Osteoblast (primary cell): Measurements from ENCODE around the gene FAHD2B. TPM values are rescaled to one million over a fixed set of nuclear protein-coding genes. Genes with fewer than 3 reads are reported as not detected.
"Not testable (repeated sequence)": the region's sequence is repeated elsewhere in the genome, so short reads cannot be mapped to it uniquely, and the experiment has no call there.

ENCODE experiments used
- DNase-seq: peaks from one replicate; pipeline ENCODE4 v3.0.0; 2011; ENCODE audit warnings: low spot score, mixed read lengths; ENCODE audit not compliant: insufficient read length; ENCODE audit errors: missing footprints
- H2AFZ ChIP-seq: 2 replicates; pipeline ENCODE4 v1.6.0; 2011; ENCODE audit warnings: mild to moderate bottlenecking, low read length
- H3K27ac ChIP-seq: 2 replicates; pipeline ENCODE4 v1.5.1; 2011; ENCODE audit warnings: mild to moderate bottlenecking, low read depth, low read length, moderate library complexity
- H3K27me3 ChIP-seq: 2 replicates; pipeline ENCODE4 v1.6.0; 2012; ENCODE audit warnings: mild to moderate bottlenecking, control low read depth, inconsistent platforms, low read length, moderate library complexity; ENCODE audit not compliant: insufficient read depth
- H3K36me3 ChIP-seq: 2 replicates; pipeline ENCODE4 v1.5.1; 2011; ENCODE audit warnings: mild to moderate bottlenecking, low read length, control low read depth, moderate library complexity; ENCODE audit not compliant: insufficient read depth
- H3K4me1 ChIP-seq: 2 replicates; pipeline ENCODE4 v1.5.1; 2011; ENCODE audit warnings: mild to moderate bottlenecking, low read length, control low read depth, moderate library complexity; ENCODE audit not compliant: insufficient read depth
- H3K4me2 ChIP-seq: 2 replicates; pipeline ENCODE4 v1.6.0; 2011; ENCODE audit warnings: mild to moderate bottlenecking, low read length; ENCODE audit not compliant: insufficient read depth
- H3K4me3 ChIP-seq: fragments of 200-600 bp; sonication (generic); 3 replicates; pipeline ENCODE4 v1.5.1; 2012; ENCODE audit warnings: mild to moderate bottlenecking, low read length, inconsistent platforms; ENCODE audit not compliant: insufficient read depth
- H3K79me2 ChIP-seq: 2 replicates; pipeline ENCODE4 v1.6.0; 2012; ENCODE audit warnings: mild to moderate bottlenecking, low read length, control low read depth, inconsistent platforms; ENCODE audit not compliant: insufficient read depth
- H3K9me3 ChIP-seq: 2 replicates; pipeline ENCODE4 v1.5.1; 2011; ENCODE audit warnings: low read depth, low read length, control low read depth
- H4K20me1 ChIP-seq: 2 replicates; pipeline ENCODE4 v1.6.0; 2012; ENCODE audit warnings: mild to moderate bottlenecking, low read length, control low read depth; ENCODE audit not compliant: insufficient read depth
- small RNA-seq: library from RNA; depleted of rRNA; stranded (forward); fragments of <200 nt; gene quantifications from one replicate; pipeline ENCODE3, GENCODE V24; 2012
- total RNA-seq: library from RNA; depleted of rRNA; stranded (reverse); fragments of >200 nt; gene quantifications from 2 replicates; pipeline ENCODE4 v1.2.3, GENCODE V29; 2012

Gene FAHD2B
- total RNA-seq, 1 donor: 1.1 TPM

- H3K36me3 ChIP-seq, H2AFZ ChIP-seq, H3K79me2 ChIP-seq, H3K9me3 ChIP-seq, H3K4me1 ChIP-seq, H3K4me2 ChIP-seq, H4K20me1 ChIP-seq, H3K4me3 ChIP-seq, H3K27me3 ChIP-seq, DNase-seq, H3K27ac ChIP-seq: not testable (repeated sequence)
These were observed 48.0 kb downstream of the FAHD2B start for GRCh38 chr2:97046676-97047075.

- not testable (repeated sequence) for H3K4me3 ChIP-seq, DNase-seq, H3K4me2 ChIP-seq, H4K20me1 ChIP-seq, H3K9me3 ChIP-seq, H3K27ac ChIP-seq, H2AFZ ChIP-seq, H3K27me3 ChIP-seq, H3K36me3 ChIP-seq, H3K4me1 ChIP-seq, H3K79me2 ChIP-seq
These were observed 48.7 kb downstream of the FAHD2B start for GRCh38 chr2:97045895-97046499.

Small RNAs within 50 kb of the gene (small RNA-seq; reads per million reads assigned to genes)
- not detected for gene AC018892.1
- not detected for gene IGKV1OR2-3
- gene IGKV2OR2-2: not detected
- not detected for gene RN7SL313P

Other genes starting within 250 kb of the FAHD2B start
- gene ANKRD39, start 236.9 kb downstream of the FAHD2B start, total RNA-seq: 5.1 and 5.9 TPM in 2 replicates
- gene SEMA4C, start 224.8 kb downstream of the FAHD2B start, total RNA-seq: 28.0 and 29.7 TPM in 2 replicates
- under 0.01 TPM in 1 of 2 replicates, not detected in the other for gene FAM178B, start 108.3 kb downstream of the FAHD2B start, total RNA-seq
- gene ANKRD36, start 18.3 kb upstream of the FAHD2B start, total RNA-seq: 27.9 and 35.9 TPM in 2 replicates